OCI-M2 (cell line): ENCODE results near the gene COPA.

ENCODE experiments used
- DNase-seq: peaks from one replicate; lab custom pipeline; 2025; ENCODE audit not compliant: unreplicated experiment; lab: John Stamatoyannopoulos, UW

COPA gene

GRCh38 chr1:160271025-160271424, 72.0 kb downstream of the COPA start:
- DNase-seq: no peak

DNA sequence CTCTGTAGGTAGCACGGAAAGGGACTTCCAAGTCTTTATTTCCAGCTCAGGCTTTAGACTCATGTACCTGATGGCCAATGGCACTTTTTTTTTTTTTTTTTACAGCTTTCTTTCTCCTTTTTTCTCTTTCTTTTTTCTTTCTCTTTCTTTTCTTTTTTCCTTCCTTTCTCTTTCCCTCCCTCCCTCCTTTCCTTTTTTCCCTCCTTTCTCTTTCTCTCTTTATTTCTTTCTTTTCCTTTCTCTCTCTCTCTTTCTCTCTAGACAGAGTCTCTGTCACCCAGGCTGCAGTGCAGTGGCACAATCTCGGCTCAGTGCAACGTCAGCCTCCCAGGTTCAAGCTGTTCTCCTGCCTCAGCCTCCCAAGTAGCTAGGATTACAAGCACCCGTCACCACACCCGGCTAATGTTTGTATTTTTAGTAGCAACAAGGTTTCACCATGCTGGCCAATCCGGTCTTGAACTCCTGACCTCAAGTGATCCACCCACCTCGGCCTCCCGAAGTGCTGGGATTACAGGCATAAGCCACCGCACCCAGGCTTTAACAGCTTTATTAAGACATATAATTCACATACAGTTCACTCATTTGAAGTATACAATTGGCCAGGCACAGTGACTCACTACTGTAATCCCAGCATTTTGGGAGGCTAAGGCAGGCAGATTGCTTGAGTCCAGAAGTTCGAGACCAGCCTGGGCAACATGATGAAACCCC, 75.6 kb downstream of the COPA start:
- no peak for DNase-seq

DNA sequence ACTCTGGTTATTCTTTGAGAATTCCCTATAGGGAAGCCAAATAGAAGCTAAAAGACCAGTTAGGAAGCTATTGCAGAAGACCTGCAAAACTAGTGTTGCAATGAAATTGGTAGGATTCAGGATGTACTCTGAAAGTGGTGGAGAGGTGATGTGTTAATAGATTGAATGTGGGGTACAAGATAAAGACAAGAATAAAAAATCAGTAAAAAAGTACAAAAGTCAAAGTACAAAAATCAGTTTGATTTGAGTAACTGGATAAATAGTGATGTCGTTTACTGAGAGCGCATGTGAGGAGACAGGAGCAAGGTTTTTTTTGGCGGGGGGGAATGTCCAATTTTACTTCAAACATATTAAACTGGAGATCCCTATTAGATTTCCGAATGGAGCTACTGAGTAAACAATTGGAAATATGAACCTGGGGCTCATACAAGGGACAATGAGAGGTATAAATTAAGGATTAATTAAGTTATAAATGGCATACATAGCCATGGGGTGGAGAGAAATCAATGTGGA, 78.2 kb downstream of the COPA start:
- DNase-seq: no peak

DNA sequence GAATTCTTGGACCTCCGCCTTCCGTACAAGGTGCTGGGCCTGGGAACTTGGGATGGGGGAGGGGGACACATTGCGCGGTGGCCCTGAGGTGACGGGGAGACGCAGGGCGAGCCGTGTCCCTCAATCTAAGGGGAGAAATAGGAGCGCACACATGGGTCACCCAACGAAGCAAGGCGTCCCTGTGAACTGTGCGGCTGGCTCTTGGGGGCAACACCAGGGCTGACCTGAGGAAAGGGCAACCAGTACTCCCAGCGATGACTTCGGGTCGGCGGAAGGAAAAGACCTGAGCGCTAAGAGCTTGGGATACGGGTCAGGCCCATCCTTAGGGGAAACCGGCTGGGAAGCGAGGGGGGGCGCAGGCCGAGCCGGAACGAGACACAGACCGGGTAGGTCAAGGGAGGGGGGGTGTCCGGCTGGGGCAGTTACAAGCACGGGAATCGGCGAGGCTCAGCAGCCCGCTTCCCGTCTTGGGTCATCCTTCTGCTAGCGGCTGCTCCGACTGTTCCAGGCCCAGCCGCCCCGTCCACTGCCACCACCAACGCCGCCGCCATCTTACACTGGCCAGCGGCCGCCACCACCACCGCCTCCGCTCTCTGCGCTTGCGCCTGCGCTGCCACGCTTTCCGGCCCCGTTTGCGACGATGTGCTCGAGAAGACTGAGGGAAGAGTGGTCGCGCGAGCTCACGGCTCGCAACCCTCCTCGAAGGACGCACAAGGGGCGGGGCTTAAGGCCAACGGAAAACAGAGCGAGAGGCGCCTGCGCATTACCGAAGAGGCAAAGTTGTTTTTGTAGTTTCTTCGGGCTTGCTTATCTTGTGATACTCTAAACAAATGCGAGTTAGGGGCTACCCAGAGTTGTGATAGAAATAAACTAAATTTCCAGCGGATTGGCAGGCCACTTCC, 80.9 kb downstream of the COPA start, which contains the start of gene DCAF8:
DCAF8 (minus strand) TSS at position 657 of the 902 bp plus-strand sequence. CDS start 18,541 bp downstream, outside the sequence.
- DNase-seq: peak; percentile 71

- DNase-seq: no peak
Measured at GRCh38 chr1:160261556-160261892, 81.5 kb downstream of the COPA start.

GRCh38 chr1:160260406-160261382, 82.4 kb downstream of the COPA start:
- DNase-seq: no peak

DNA sequence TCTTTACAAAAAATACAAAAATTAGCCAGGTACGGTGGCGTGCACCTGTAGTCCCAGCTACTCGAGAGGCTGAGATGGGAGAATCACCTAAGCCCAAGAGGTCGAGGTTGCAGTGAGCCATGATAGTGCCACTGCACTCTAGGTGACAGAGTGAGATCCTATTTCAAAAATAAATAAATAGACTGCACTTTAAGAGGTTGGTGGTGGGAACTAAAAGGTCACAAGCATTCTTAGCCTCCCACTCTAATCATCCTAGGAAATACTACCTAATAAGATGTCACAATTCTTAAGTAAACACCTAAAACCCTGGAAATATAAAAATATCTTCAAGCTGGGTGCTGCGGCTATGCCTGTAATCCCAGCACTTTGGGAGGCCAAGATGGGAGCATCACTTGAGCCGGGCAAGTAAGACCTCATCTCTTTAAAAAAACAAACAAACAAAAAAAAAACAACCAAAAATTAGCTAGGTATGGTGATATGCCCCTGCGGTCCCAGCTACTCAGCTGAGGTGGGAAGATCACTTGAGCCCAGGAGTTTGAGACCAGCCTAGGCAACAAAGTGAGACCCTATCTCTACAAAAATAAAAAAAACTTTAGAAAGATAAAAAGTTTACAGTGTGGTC, 84.8 kb downstream of the COPA start:
- no peak for DNase-seq

- no peak for DNase-seq
Measured at GRCh38 chr1:160257411-160258015, 85.5 kb downstream of the COPA start.

- no peak for DNase-seq
Measured at GRCh38 chr1:160256396-160257046, 86.5 kb downstream of the COPA start.

- DNase-seq: no peak
Measured at GRCh38 chr1:160255781-160256300, 87.2 kb downstream of the COPA start.

DNA sequence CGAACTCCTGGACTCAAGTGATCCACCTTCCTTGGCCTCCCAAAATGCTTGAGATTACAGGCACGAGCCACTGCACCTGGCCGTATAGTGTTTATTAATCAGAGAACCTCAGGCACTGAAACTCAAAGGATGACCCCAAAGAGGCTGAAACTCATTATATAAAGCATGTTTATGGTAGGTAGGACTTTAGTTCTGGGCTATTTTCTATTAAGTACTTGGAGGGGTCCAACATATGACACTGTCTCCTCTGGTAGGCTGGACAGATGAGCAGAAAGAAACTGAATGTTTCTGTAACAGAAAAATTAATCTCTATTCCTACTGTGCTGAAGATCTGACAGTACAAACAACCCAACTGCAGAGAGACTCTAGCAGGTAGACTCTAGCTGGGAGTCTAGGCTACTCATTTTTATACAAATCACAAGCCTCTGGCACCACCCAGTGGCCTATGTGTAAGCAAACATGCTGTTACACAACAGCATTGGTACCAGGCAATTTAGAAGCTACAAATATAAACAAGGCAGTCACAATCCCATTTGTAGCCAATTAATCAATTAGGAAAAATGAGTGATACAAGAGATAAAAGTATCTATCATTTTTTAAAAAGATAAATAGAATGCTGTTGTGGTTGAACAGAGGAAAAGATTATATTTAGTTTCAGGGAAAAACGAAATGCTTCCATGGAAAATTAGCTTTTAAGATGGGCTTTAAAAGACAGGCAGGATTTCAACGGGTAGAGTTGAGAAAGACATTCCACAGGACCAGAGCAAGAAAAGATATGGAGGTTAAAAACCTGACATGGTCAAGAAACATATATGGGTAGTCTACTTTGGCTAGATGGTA, 91.1 kb downstream of the COPA start:
- DNase-seq: no peak

GRCh38 chr1:160251011-160251410, 92.0 kb downstream of the COPA start:
- DNase-seq: no peak

DNA sequence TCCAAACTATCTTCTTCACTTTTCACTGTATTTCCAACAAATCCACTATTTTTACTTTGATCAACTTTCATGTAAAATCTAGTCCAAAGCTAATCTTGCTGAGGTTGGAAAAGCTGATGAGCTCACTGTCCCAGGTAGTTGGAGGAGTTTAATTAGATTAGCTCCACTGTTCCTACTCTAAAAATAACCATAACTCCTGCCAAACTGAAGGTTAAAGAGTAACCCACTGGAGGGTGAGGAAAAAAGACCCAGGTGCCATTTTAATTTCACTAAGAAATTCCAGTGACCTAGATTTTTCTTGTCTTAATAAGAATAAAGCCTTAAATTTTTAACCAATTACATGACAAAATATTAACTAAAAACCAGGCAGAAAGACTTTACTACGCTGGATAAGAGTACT, 96.0 kb downstream of the COPA start:
- no peak for DNase-seq

DNA sequence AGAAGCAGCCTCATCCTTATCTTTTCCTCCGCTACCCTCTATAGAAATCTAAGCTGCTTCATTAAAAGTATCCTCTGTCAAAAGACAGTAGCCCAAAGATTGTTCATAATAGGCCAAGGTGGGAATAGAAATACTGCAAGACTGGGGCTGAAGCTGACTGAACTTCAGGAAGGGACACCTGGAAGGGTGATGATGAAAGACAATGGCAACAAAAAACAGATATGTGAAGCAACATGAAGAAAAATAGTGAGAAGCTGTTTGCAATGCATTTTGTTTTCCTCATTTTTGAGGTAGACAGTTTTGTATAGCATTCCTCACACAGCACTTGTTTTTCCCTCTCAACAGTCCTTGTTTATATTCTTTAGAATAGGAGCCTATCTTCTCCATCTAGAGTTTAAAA, 97.6 kb downstream of the COPA start:
- no peak for DNase-seq

- DNase-seq: no peak
Measured at GRCh38 chr1:160244209-160244608, 98.8 kb downstream of the COPA start.

GRCh38 chr1:160243767-160244166, 99.3 kb downstream of the COPA start:
- no peak for DNase-seq

DNA sequence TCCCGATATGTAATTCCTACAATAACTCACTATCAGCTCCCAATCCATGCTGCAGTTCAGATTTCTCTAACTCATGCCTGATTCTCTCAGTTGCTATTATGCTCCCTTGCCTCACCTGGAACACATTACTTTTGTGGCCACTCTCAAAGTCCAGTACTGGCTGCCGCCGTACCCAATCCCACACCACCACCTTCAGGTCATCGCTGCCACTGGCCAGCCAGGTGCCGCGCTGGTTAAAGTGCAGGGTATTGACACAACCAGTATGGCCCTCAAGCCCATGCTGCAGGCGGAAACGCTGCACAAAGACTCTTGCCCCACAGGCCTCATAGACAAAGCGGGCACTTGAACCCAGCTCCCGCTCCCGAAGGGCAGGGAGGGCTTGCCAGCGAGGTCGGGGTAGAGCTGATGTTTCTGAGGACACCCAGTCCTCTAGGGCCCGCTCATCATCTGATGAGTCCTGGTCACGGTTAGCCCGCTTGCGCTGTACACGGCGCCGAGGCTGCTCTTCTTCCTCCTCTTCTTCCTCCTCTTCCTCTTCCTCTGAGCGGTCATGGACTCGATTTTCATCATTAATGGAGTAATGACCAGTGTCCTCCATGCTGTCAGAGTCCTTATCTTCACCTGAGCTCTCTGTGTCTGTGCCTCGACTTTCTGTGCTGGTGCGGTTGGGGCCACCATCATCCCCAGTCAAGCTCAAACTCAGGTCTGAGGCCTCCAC, 103.3 kb downstream of the COPA start:
- DNase-seq: no peak
